ENCODE results near the gene LCLAT1.

DNA sequence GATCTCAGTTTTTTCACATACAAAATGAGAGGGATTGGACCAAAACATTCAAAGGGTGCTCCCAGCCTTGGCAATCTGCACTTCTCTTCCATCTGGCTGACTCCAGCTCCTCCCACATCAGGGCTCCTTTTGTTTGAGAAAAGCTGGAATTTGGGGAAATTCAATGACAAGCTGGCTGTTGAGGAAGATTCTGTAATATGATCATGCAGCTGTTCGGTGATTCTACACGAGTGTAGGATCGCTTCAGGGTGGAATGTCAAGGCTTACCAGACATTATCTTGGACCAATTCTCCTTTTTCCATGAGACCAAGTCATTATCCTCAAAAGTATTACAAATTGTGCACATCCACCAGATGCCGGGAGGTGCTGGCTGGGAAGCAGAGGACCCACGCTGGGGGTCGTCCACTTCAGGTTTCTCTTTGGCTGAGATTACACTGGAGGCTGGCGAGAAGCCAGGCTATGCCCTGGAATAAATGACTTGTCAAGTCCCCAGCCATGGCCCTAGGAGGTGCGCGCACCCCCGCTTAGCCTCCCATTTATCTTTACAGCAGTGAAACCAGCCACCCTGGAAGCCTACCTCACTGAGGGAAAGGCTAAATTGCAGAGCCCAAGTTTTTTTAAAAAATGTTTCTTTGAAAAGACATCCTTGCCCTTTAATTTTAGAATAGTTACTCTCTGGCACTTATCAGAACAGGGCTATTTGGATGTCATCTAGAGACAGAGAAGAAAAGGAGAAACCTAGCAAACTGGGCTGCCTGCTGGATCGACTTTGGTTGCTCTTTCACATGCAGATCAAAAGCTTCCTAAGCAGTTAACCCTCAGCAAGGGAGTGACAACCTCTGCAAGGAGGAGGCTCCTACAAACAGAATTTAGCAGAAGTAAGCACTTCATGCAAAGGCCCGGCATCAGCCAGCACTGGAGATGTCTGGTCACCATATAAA, 42.5 kb upstream of the LCLAT1 start:
- TF ChIP-seq, protein P1, sequence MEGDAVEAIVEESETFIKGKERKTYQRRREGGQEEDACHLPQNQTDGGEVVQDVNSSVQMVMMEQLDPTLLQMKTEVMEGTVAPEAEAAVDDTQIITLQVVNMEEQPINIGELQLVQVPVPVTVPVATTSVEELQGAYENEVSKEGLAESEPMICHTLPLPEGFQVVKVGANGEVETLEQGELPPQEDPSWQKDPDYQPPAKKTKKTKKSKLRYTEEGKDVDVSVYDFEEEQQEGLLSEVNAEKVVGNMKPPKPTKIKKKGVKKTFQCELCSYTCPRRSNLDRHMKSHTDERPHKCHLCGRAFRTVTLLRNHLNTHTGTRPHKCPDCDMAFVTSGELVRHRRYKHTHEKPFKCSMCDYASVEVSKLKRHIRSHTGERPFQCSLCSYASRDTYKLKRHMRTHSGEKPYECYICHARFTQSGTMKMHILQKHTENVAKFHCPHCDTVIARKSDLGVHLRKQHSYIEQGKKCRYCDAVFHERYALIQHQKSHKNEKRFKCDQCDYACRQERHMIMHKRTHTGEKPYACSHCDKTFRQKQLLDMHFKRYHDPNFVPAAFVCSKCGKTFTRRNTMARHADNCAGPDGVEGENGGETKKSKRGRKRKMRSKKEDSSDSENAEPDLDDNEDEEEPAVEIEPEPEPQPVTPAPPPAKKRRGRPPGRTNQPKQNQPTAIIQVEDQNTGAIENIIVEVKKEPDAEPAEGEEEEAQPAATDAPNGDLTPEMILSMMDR (IDR thresholded peaks at IDR 0.05) = no peak
- no peak for TF ChIP-seq POLR2A (IDR thresholded peaks at IDR 0.05)

All from thyroid gland (tissue), 4 donors.